Smooth muscle cell of the brain vasculature (primary cell): ENCODE results near the gene TSPAN3.
A peak's percentile ranks its signal among the peaks of the same experiment; 100 is the strongest.

Experiments
- DNase-seq: peaks from one replicate; pipeline ENCODE4 v3.0.0-alpha.2; 2012; ENCODE audit warnings: low read depth, low spot score

The TSPAN3 gene

GRCh38 chr15:77070495-77071304, at the start of gene TSPAN3:
Gene TSPAN3, minus strand, starts transcription at chr15:77071109. Its CDS starts 155 bp downstream, at chr15:77070954.
- DNase-seq: peak; percentile 80

- DNase-seq: no peak
Observed at GRCh38 chr15:77120576-77120975, 49.7 kb upstream of the TSPAN3 start.

DNA sequence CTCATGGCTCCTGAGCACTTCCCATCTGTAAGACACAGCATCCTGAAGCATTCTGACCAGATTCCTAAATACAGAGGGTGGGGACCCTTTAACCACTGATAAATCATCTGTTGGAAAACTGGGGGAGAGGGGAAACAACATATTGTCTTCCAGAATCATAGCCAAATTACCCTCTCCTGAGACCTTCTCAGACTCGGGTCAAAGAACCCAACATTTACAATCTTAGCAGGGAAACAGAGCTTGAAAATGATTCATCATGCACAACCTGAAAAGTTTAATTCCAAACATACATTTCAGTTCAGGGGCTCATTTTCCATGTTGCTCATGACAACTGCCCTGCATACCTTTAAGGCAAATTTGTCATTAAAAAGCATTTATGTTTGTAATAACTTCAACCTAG, 48.5 kb upstream of the TSPAN3 start:
- DNase-seq: no peak

GRCh38 chr15:77118882-77119321, 48.0 kb upstream of the TSPAN3 start:
- DNase-seq: peak; percentile 53

GRCh38 chr15:77115179-77115578, 44.3 kb upstream of the TSPAN3 start:
- no peak for DNase-seq

DNA sequence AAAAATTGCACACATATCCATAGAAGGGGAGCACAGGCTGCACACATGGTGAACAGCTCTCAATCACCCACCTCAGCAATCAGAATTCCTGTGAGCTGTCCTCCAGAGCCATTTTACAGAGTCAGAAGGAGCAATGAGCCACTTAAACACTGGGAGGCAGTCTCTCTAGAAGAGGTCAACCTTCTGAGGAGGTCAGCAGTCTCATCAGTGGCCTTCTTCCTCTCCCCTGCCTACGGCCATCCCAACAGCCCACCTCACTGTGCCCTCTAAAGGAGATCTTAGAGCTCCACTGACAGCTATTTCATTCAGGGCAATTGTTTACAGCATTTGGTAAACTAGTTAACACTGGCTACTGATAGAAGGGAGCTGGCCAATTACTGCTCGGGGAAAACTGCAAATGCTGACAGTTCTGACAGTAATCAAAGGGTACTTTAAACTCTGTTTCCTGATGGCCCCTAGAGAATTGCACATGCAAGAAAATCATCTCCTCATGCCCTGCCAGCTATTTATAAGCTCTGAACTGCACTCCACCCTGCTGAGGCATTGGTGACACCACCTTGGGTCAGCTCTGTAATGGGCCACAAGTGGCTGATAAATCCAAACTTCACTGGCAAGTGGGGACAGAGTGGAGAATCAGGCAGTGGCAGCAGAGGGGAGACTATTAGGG, 42.1 kb upstream of the TSPAN3 start:
- no peak for DNase-seq

DNA sequence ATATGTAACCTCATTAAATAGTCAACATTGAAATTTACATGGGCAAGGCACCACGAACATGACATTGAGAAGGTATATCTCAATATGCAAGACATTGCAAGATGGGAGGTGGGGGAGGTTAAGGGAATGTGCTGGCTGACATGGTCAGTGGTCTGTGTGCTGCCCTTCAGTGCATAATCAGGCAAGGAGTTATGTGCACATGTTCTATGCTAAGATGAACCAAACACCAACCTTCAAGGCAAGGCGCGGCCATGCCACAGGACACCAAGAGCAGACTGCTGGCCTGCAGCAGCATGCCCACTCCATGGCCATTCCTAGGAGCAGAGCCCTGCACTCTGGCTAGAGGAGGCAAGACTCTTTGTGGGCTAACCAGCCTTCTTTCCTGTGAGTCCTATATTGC, 40.9 kb upstream of the TSPAN3 start:
- no peak for DNase-seq

DNA sequence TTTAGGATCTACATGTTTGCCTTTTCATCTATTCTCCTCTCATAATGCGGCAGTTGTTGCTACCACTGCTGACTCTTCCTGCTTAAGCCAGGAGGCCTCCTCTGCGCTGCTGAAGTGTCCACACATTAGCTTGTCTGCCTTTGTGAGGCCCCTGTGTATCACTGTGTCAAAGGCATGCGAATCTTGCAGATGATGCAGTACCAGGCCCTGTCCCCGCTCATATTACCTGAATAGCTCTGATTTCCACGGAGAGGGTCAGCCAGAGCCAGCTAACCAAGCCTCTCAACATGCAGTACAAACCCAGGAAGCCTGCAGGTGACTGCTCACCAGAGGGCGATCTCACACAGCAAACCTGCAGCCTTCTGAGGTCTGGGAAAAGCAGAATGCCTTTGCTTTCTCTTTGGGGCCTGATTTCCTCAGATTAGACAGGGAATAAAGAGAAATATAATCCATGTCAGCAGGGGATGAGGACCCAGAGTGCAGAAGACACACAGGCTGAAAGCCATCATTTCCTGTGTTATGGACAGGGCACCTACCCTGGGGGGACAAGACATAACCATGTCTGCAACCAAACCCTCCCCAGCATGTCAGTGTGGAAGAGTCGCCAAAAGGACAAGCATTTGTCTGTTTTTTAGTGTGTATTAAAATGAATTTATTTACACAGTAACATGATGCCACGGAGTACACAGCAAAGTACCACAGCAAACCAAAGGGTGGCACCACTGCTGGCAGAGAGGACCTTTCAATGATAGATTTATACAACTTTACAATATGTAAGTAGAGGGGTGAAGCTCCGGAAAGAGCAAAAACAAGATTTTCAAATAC, 36.8 kb upstream of the TSPAN3 start:
- peak; percentile 57 for DNase-seq

GRCh38 chr15:77107068-77107467, 36.2 kb upstream of the TSPAN3 start:
- DNase-seq: peak; percentile 75

DNA sequence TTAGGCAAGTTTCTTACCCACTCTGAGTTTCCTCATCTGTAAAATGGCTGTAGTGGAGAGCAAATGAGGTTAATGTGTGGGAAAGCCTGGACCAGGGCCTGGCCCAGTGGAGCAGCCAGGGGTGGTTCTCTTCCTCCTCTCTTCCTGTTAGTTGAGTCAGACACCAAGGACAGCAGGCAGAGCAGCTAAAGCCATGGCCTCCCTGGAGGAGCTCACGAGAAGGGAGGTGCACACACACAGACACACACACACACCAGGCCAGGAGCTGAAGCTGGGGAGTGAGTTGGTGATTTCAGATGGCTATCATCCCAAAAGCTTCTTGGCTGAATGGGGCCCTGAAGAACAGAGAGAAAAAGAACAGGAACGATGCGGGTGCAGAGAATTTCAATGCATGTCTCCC, 33.2 kb upstream of the TSPAN3 start:
- DNase-seq: no peak

GRCh38 chr15:77099741-77100463, 29.0 kb upstream of the TSPAN3 start:
- DNase-seq: no peak

DNA sequence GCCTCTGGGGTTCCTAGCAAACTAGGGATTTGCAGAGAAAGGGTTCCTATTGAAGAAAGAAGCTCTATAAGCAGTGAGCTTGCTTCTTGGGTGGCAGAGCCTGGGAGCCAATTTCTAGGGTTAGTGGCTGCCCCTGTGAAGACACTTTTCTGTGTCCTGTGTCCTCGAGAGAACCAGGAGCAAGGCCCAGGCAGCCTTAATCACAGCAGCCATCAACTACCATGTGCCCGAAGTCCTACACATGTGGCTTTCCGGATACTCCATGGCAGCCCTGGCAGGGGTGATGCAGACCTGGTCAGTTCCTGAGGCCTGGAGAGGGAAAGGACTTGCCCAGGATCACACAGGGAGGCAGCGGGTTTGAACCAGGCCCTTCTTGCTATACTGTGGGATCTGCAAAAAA, 27.7 kb upstream of the TSPAN3 start:
- no peak for DNase-seq

- no peak for DNase-seq
Observed at GRCh38 chr15:77097921-77098320, 27.0 kb upstream of the TSPAN3 start.

GRCh38 chr15:77097248-77097721, 26.4 kb upstream of the TSPAN3 start:
- no peak for DNase-seq

GRCh38 chr15:77096541-77096940, 25.6 kb upstream of the TSPAN3 start:
- DNase-seq: no peak

GRCh38 chr15:77096138-77096537, 25.2 kb upstream of the TSPAN3 start:
- no peak for DNase-seq

GRCh38 chr15:77094397-77095030, 23.6 kb upstream of the TSPAN3 start:
- DNase-seq: no peak

- DNase-seq: no peak
Observed at GRCh38 chr15:77093436-77093835, 22.5 kb upstream of the TSPAN3 start.

DNA sequence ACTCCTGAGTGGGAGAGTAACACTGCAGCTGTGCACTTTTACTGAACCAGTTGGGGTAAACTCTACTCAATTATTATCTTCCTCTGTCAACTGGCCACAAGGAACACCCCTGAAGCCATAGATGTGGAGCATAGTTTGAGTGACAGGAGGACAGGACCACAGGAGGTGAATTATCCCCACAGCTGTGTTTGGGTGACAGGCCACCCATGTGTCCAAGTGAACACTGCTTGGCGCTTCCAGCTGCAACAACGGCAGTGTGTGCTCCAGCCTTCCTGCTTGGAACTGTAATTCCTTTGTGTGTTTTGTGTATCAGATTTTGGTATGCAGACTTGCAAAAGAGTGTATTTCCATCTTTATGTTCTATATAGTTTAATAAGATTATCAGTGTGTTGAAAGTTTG, 20.2 kb upstream of the TSPAN3 start:
- DNase-seq: no peak

GRCh38 chr15:77087213-77087612, 16.3 kb upstream of the TSPAN3 start:
- no peak for DNase-seq

- no peak for DNase-seq
Observed at GRCh38 chr15:77085297-77085696, 14.4 kb upstream of the TSPAN3 start.
